Transverse colon (tissue), 4 donors: Measurements from ENCODE around the gene TMEM266. TPM values are rescaled to one million over a fixed set of nuclear protein-coding genes. Genes with fewer than 3 reads are reported as not detected.

Source experiments
- DNase-seq: peaks from one replicate; pipeline ENCODE4 v3.0.0-alpha.2; 2019
- H3K27ac ChIP-seq, 4 donors: fragments of 200-600 bp; sonication (generic); 2 replicates each; pipeline ENCODE4 v1.5.1; 2016 to 2018; ENCODE audit warnings: inconsistent platforms in 4 of 4
- H3K27me3 ChIP-seq: fragments of 200-600 bp; sonication (generic); 2 replicates; pipeline ENCODE4 v1.5.1; 2017; ENCODE audit warnings: inconsistent platforms
- H3K36me3 ChIP-seq, 4 donors: fragments of 200-600 bp; sonication (generic); 2 replicates each; pipeline ENCODE4 v1.5.1; 2017 to 2019; ENCODE audit warnings: inconsistent platforms in 4 of 4
- H3K4me1 ChIP-seq, 4 donors: fragments of 200-600 bp; sonication (generic); 2 replicates each; pipeline ENCODE4 v1.5.1; 2017 to 2020; ENCODE audit warnings: inconsistent platforms in 4 of 4
- H3K4me3 ChIP-seq, 4 donors: fragments of 200-600 bp; sonication (generic); 1 replicate in 1 of 4; 2 replicates in 3 of 4; pipeline versions ENCODE4 v1.5.1 to v1.6.1; 2017 to 2019; ENCODE audit warnings: inconsistent platforms in 4 of 4
- H3K9me3 ChIP-seq, 2 donors: fragments of 200-600 bp; sonication (generic); 2 replicates each; pipeline ENCODE4 v1.5.1; 2017 to 2019; ENCODE audit warnings: inconsistent platforms in 2 of 2
- EP300 ChIP-seq: sonication (generic); formaldehyde crosslinking; IDR thresholded peaks from one replicate; pipeline ENCODE4 v1.6.1; 2017; ENCODE audit warnings: antibody characterized with exemption, low read depth
- POLR2A ChIP-seq: fragments of 450-650 bp; IDR thresholded peaks from one replicate; pipeline ENCODE4 v1.6.1; 2016; ENCODE audit warnings: antibody characterized with exemption, mild to moderate bottlenecking, moderate library complexity
- POLR2AphosphoS5 ChIP-seq, 3 donors: sonication (generic); formaldehyde crosslinking; IDR thresholded peaks; one replicate each; pipeline ENCODE4 v1.6.1; 2016; ENCODE audit warnings: antibody characterized with exemption in 3 of 3
- WGBS, 2 donors: methylation state at CpG; one replicate each; pipeline ENCODE4 v1.1.5; 2018; ENCODE audit warnings: low coverage in 1 of 2; 5-methylcytosine and 5-hydroxymethylcytosine counted together
- in situ Hi-C, 4 donors: fragments of 200-750 bp; cut with MboI; loops; one replicate each; pipeline versions ENCODE4 v1.15.0 to v1.15.1; 2017; ENCODE audit warnings: low sequenced_read_pairs in 3 of 4, low pct_ligation_motif_present in 1 of 4, low pct_unique_long_range_greater_than_20kb in 1 of 4
- intact Hi-C: fragments of 100-400 bp; cut with DNase I; formaldehyde crosslinking; loops from one replicate; pipeline ENCODE4 v1.15.1; 2023; ENCODE audit warnings: low total_unique reads
- total RNA-seq, 4 donors: library from RNA; depleted of rRNA; stranded (reverse); fragments of >200 nt; gene quantifications; one replicate each; pipeline ENCODE4 v1.1.0, GENCODE V29; 2016
- TF ChIP-seq, protein P1 (sequence below), 5 experiments: fragments of 200-600 bp in 3 of 5; fragments of 450-650 bp in 2 of 5; sonication (generic) in 3 of 5; IDR thresholded peaks; 1 replicate in 2 of 5; 2 replicates in 3 of 5; pipeline ENCODE4 v1.5.1; 2016 to 2017; ENCODE audit warnings: antibody characterized with exemption in 5 of 5, inconsistent platforms in 3 of 5, mild to moderate bottlenecking in 2 of 5, moderate library complexity in 1 of 5

The TMEM266 gene
- total RNA-seq, 4 donors from 2014 or later = 0.41 TPM; not detected in 3

DNA sequence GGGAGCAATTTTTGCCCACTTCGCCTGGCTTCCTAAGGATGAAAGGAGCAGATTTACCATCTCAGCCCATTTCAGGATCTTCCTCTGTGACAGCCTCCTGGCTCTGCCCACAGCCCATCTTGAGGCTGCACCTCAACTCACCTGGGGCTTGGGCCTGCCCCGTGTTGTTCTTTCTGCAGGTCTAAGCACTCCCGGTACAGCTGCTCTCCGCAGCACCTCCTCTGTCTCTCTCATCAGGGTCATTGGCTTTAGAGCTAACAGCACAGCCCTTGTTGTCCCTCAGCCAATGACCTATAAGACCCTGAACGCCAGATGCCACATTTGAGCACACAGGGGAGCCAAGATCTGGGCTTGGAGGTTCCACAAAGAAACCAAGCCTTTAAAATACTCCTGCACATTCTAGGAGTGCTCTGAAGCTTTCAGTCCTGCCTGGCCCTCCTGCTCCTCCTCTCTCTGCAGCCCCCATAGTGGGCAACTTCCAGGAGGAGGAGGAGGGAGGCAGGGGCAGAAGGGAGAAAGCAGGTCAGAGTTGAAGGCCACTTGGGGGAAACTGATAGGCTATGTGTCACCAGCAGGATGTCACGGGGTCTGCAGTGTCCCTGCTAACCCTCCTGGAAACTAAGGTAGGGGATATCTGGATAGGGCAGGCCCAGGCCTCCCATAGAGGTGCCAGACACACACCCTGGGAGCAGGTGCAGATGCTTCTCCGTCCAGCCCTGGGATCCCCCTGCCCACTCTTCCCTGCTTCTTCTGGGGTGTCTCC, 135.9 kb downstream of the TMEM266 start:
- in situ Hi-C loops = loop anchor here in 2 of 4 donors (25.0 kb wide), 2 partner anchors 142 to 667 kb away; partner anchors contain the start of gene ISL2 (in 1 of the 2)
- peak overlapping the region in 2 of 4 donors; percentile 43 to 68 for H3K27ac ChIP-seq
- peaks cover 31 to 39% (median 35%) of the 10 kb centered on the region in 4 donors for H3K4me1 ChIP-seq
- H3K36me3 ChIP-seq = no peaks in the 10 kb centered on the region
- intact Hi-C loops = loop anchor here (10.0 kb wide), 1 partner anchor 139 kb away; the partner anchor contains the start of gene ISL2
- WGBS, 2 donors = 92% methylated on average over 7 of the region's 7 CpGs; no CpG with 5 or more reads in 1 of the 2 donors
- no peak overlapping the region for H3K4me3 ChIP-seq
- peaks cover 15% of the 10 kb centered on the region for H3K27me3 ChIP-seq
- no peak for TF ChIP-seq EP300
- TF ChIP-seq POLR2A = no peak
- no peak for TF ChIP-seq POLR2AphosphoS5 (IDR thresholded peaks at IDR 0.05)
- TF ChIP-seq, protein P1, sequence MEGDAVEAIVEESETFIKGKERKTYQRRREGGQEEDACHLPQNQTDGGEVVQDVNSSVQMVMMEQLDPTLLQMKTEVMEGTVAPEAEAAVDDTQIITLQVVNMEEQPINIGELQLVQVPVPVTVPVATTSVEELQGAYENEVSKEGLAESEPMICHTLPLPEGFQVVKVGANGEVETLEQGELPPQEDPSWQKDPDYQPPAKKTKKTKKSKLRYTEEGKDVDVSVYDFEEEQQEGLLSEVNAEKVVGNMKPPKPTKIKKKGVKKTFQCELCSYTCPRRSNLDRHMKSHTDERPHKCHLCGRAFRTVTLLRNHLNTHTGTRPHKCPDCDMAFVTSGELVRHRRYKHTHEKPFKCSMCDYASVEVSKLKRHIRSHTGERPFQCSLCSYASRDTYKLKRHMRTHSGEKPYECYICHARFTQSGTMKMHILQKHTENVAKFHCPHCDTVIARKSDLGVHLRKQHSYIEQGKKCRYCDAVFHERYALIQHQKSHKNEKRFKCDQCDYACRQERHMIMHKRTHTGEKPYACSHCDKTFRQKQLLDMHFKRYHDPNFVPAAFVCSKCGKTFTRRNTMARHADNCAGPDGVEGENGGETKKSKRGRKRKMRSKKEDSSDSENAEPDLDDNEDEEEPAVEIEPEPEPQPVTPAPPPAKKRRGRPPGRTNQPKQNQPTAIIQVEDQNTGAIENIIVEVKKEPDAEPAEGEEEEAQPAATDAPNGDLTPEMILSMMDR (IDR thresholded peaks at IDR 0.05) = no peak
- no peak for DNase-seq
- H3K9me3 ChIP-seq = no peaks in the 10 kb centered on the region

DNA sequence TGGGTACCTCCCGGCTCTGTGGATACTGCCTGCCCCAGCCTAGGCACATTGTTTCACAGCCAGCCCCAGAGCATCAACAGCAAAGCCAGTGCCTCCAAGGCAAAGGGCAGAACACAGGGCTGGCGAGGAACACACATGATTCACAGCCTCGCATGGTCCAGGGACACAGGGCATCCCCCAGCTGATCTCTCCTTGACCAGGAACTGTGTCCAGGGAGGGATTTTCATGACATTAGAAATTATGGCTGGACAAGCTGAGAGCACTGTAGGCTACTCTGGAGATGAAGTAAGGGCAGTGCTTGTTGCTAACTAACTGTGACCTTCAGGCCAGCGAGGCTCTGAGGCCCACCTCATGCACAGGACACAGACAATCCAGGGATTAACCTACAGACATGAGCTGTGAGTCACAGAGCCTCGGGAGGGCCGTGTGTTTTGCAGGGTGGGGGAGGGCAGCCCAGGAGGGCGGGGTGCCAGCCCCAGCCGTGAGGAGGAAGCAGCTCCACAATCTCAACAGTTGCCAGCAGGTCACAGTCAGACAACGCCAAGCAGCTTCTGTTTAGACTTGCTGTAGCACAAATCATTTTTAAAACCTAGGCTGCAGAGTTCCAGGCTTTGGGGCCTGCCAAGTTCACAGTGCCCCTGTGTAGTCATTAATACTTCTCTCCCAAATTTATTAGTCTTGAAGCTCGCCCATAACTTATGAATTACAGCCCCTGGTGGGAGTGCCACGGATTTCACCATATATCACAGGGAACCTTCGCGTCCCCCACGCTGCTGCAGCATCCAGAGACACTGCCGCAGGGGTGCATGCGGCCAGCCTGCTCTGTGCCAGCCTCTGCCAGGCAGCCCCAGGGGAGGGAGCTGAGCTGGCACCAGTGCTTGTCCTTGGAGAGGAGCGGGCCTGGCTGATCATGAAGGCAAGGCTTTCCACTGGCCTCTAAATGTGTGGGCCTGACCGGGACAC, 136.8 kb downstream of the TMEM266 start:
- in situ Hi-C loops (loop anchor here in 2 of 4 donors (25.0 kb wide), 2 partner anchors 141 to 666 kb away; partner anchors contain the start of gene ISL2 (in 1 of the 2)), intact Hi-C loops (loop anchor here (10.0 kb wide), 1 partner anchor 138 kb away; the partner anchor contains the start of gene ISL2)
- TF ChIP-seq POLR2A (no peak), EP300 (no peak), POLR2AphosphoS5 (IDR thresholded peaks at IDR 0.05) (peak; percentile 48 to 64 (median 63))
- TF ChIP-seq, protein P1 (IDR thresholded peaks at IDR 0.05) = peak in 1 of 5 experiments; percentile 26
- Histone ChIP-seq H3K4me1 (peaks cover 24 to 30% (median 28%) of the 10 kb centered on the region in 4 donors), H3K9me3 (no peaks in the 10 kb centered on the region), H3K27me3 (peaks cover 9% of the 10 kb centered on the region), H3K27ac (peak overlapping the region; percentile 43 to 68 (median 64)), H3K4me3 (no peak overlapping the region), H3K36me3 (no peaks in the 10 kb centered on the region)
- WGBS, 2 donors = 0 to 35% methylated on average over 1 to 18 of the region's 18 CpGs
- DNase-seq = peak; percentile 79

DNA sequence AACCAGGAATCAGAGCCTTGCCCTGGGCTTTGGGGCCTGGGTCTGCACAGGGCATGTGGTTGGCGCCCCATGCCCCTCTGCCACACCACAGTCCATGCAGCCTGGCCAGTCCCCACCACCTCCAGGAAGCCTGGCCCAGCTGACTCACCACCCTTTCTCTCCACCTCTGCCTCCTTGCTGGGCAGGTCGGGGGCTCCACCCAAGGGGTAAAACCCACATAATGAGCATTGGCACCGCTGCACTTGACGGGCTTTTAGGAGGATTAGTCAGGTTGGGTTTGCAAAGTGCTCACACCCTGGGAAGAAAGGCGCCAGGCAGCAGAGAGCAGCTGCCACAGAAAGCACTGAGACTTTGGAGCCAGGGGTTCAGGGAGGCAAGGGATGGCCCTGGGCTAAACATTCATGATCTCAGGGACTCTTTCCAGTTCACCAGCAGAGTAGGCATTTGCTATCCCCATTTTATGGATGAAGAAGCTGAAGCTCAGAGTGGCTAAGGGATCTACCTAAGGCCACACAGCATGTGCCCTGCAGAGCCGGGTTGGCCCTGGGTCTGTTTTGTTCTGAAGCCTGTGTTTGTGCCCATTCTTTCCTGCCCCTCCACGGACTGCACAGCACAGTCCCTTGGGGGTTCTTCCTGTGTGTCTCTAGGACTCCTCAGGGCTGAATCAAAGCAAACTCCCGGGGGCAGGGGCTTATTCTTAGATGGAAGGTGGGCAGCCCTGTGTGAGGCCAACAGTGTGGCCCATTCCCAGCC, 138.1 kb downstream of the TMEM266 start:
- 81% methylated on average over 7 of the region's 8 CpGs; no CpG with 5 or more reads in 1 of the 2 donors for WGBS, 2 donors
- Histone ChIP-seq H3K4me3 (no peak overlapping the region), H3K4me1 (peaks cover 23 to 30% (median 27%) of the 10 kb centered on the region in 4 donors), H3K27me3 (no peaks in the 10 kb centered on the region), H3K36me3 (no peaks in the 10 kb centered on the region), H3K27ac (peak overlapping the region in 1 of 4 donors; percentile 68), H3K9me3 (no peaks in the 10 kb centered on the region)
- TF ChIP-seq, protein P1 (IDR thresholded peaks at IDR 0.05) = no peak
- TF ChIP-seq POLR2AphosphoS5 (IDR thresholded peaks at IDR 0.05) (no peak), POLR2A (no peak), EP300 (no peak)
- peak; percentile 39 for DNase-seq
- in situ Hi-C loops (loop anchor here in 2 of 4 donors (25.0 kb wide), 2 partner anchors 139 to 664 kb away; partner anchors contain the start of gene ISL2 (in 1 of the 2)), intact Hi-C loops (loop anchor here (10.0 kb wide), 1 partner anchor 137 kb away; the partner anchor contains the start of gene ISL2)
